Activated T-helper 2 cell treated with anti-CD3 and anti-CD28 coated beads, Interferon-gamma antibody, Interleukin-2, Interleukin-4, amounts not matched to agents 10 μg/mL and 5 μg/mL and 100 μg/mL, durations not matched to agents 14 hours and 24 hours and 36 hours (primary cell): ENCODE measurements around the gene YOD1. TPM values are rescaled to one million over a fixed set of nuclear protein-coding genes. Genes with fewer than 3 reads are reported as not detected.

Source experiments
- DNase-seq: peaks from one replicate; pipeline ENCODE4 v3.0.0; 2021; ENCODE audit warnings: low spot score
- H3K27ac Mint-ChIP-seq: one replicate; pipeline ENCODE4 v1.8.0; 2021; ENCODE audit warnings: mixed read lengths
- H3K27me3 Mint-ChIP-seq: one replicate; pipeline ENCODE4 v1.8.0; 2021; ENCODE audit warnings: low read depth, mixed read lengths
- H3K36me3 Mint-ChIP-seq: one replicate; pipeline ENCODE4 v1.8.0; 2021; ENCODE audit warnings: low read depth, mixed read lengths
- H3K4me1 Mint-ChIP-seq: one replicate; pipeline ENCODE4 v1.8.0; 2021; ENCODE audit warnings: low read depth, mixed read lengths
- H3K4me3 Mint-ChIP-seq: one replicate; pipeline ENCODE4 v1.8.0; 2021; ENCODE audit warnings: low read depth, mild to moderate bottlenecking, moderate library complexity, mixed read lengths
- H3K9me3 Mint-ChIP-seq: one replicate; pipeline ENCODE4 v1.8.0; 2021; ENCODE audit warnings: mixed read lengths
- intact Hi-C: fragments of 100-400 bp; cut with micrococcal nuclease; formaldehyde crosslinking; loops from one replicate; pipeline ENCODE4 v1.15.1; 2023
- total RNA-seq: library from RNA; stranded (reverse); gene quantifications from 2 replicates; pipeline ENCODE4 v1.2.3, GENCODE V29; 2022

YOD1 gene
- total RNA-seq, 1 donor from 2014 or later, result 8.7 TPM

GRCh38 chr1:207069061-207069460 is 18.1 kb upstream of the YOD1 start:
- intact Hi-C loops, result no loop called here
- no peak for DNase-seq
- Mint-ChIP-seq H3K4me3 (no peak overlapping the region), H3K27ac (no peak overlapping the region), H3K9me3 (no peaks in the 10 kb centered on the region), H3K4me1 (peaks cover 17% of the 10 kb centered on the region), H3K36me3 (no peaks in the 10 kb centered on the region), H3K27me3 (peaks cover 13% of the 10 kb centered on the region)

GRCh38 chr1:207067665-207068064 is 16.7 kb upstream of the YOD1 start:
- Mint-ChIP-seq H3K36me3 (no peaks in the 10 kb centered on the region), H3K4me3 (no peak overlapping the region), H3K9me3 (no peaks in the 10 kb centered on the region), H3K27me3 (peaks cover under 1% of the 10 kb centered on the region), H3K4me1 (peaks cover 17% of the 10 kb centered on the region), H3K27ac (no peak overlapping the region)
- intact Hi-C loops, result no loop called here
- DNase-seq, result no peak

GRCh38 chr1:207067185-207067584 is 16.2 kb upstream of the YOD1 start:
- no peaks in the 10 kb centered on the region for H3K36me3 Mint-ChIP-seq
- no peak overlapping the region for H3K27ac Mint-ChIP-seq
- intact Hi-C loops, result no loop called here
- no peaks in the 10 kb centered on the region for H3K9me3 Mint-ChIP-seq
- no peaks in the 10 kb centered on the region for H3K27me3 Mint-ChIP-seq
- peaks cover 17% of the 10 kb centered on the region for H3K4me1 Mint-ChIP-seq
- no peak for DNase-seq
- no peak overlapping the region for H3K4me3 Mint-ChIP-seq

- H3K27ac Mint-ChIP-seq, result no peak overlapping the region
- no peaks in the 10 kb centered on the region for H3K9me3 Mint-ChIP-seq
- H3K4me1 Mint-ChIP-seq, result peaks cover 5% of the 10 kb centered on the region
- no peak overlapping the region for H3K4me3 Mint-ChIP-seq
- no peaks in the 10 kb centered on the region for H3K36me3 Mint-ChIP-seq
- intact Hi-C loops, result no loop called here
- DNase-seq, result no peak
- H3K27me3 Mint-ChIP-seq, result no peaks in the 10 kb centered on the region
Observed at GRCh38 chr1:207064561-207064960, 13.6 kb upstream of the YOD1 start.

- no peak overlapping the region for H3K4me3 Mint-ChIP-seq
- no peaks in the 10 kb centered on the region for H3K4me1 Mint-ChIP-seq
- DNase-seq, result no peak
- intact Hi-C loops, result no loop called here
- no peaks in the 10 kb centered on the region for H3K27me3 Mint-ChIP-seq
- no peak overlapping the region for H3K27ac Mint-ChIP-seq
- no peaks in the 10 kb centered on the region for H3K36me3 Mint-ChIP-seq
- H3K9me3 Mint-ChIP-seq, result no peaks in the 10 kb centered on the region
Observed at GRCh38 chr1:207063014-207063413, 12.0 kb upstream of the YOD1 start.

- H3K9me3 Mint-ChIP-seq, result no peaks in the 10 kb centered on the region
- no peak for DNase-seq
- intact Hi-C loops, result no loop called here
- H3K4me1 Mint-ChIP-seq, result no peaks in the 10 kb centered on the region
- no peaks in the 10 kb centered on the region for H3K27me3 Mint-ChIP-seq
- no peak overlapping the region for H3K4me3 Mint-ChIP-seq
- no peaks in the 10 kb centered on the region for H3K36me3 Mint-ChIP-seq
- no peak overlapping the region for H3K27ac Mint-ChIP-seq
Observed at GRCh38 chr1:207062058-207062457, 11.1 kb upstream of the YOD1 start.

GRCh38 chr1:207060596-207060995 is 9.6 kb upstream of the YOD1 start:
- H3K36me3 Mint-ChIP-seq, result no peaks in the 10 kb centered on the region
- no peaks in the 10 kb centered on the region for H3K4me1 Mint-ChIP-seq
- no peak overlapping the region for H3K27ac Mint-ChIP-seq
- DNase-seq, result no peak
- H3K27me3 Mint-ChIP-seq, result peaks cover 3% of the 10 kb centered on the region
- no peaks in the 10 kb centered on the region for H3K9me3 Mint-ChIP-seq
- H3K4me3 Mint-ChIP-seq, result no peak overlapping the region
- intact Hi-C loops, result no loop called here

GRCh38 chr1:207059881-207060280 is 8.9 kb upstream of the YOD1 start:
- H3K27me3 Mint-ChIP-seq, result peaks cover 3% of the 10 kb centered on the region
- no peak for DNase-seq
- intact Hi-C loops, result loop anchor here (10.0 kb wide), 1 partner anchor 345 kb away; no protein-coding TSS in a partner anchor
- no peak overlapping the region for H3K27ac Mint-ChIP-seq
- no peak overlapping the region for H3K4me3 Mint-ChIP-seq
- peaks cover under 1% of the 10 kb centered on the region for H3K4me1 Mint-ChIP-seq
- H3K36me3 Mint-ChIP-seq, result no peaks in the 10 kb centered on the region
- H3K9me3 Mint-ChIP-seq, result no peaks in the 10 kb centered on the region

- Mint-ChIP-seq H3K27me3 (peaks cover 6% of the 10 kb centered on the region), H3K27ac (no peak overlapping the region), H3K4me3 (no peak overlapping the region), H3K36me3 (no peaks in the 10 kb centered on the region), H3K4me1 (peaks cover 4% of the 10 kb centered on the region), H3K9me3 (no peaks in the 10 kb centered on the region)
- no peak for DNase-seq
- intact Hi-C loops, result loop anchor here (10.0 kb wide), 1 partner anchor 346 kb away; no protein-coding TSS in a partner anchor
Observed at GRCh38 chr1:207058878-207059867, 8.2 kb upstream of the YOD1 start.

GRCh38 chr1:207058252-207058651 is 7.2 kb upstream of the YOD1 start:
- Mint-ChIP-seq H3K4me3 (no peak overlapping the region), H3K36me3 (no peaks in the 10 kb centered on the region), H3K9me3 (no peaks in the 10 kb centered on the region), H3K4me1 (peaks cover 7% of the 10 kb centered on the region), H3K27ac (no peak overlapping the region), H3K27me3 (peaks cover 7% of the 10 kb centered on the region)
- intact Hi-C loops, result loop anchor here (10.0 kb wide), 1 partner anchor 347 kb away; no protein-coding TSS in a partner anchor
- no peak for DNase-seq

GRCh38 chr1:207056673-207057072 is 5.7 kb upstream of the YOD1 start:
- Mint-ChIP-seq H3K36me3 (no peaks in the 10 kb centered on the region), H3K27me3 (peaks cover 7% of the 10 kb centered on the region), H3K9me3 (no peaks in the 10 kb centered on the region), H3K27ac (no peak overlapping the region), H3K4me1 (peaks cover 12% of the 10 kb centered on the region), H3K4me3 (no peak overlapping the region)
- intact Hi-C loops, result loop anchor here (10.0 kb wide), 1 partner anchor 348 kb away; no protein-coding TSS in a partner anchor
- DNase-seq, result no peak

GRCh38 chr1:207055386-207056001 is 4.5 kb upstream of the YOD1 start:
- intact Hi-C loops, result loop anchor here (10.0 kb wide), 1 partner anchor 349 kb away; no protein-coding TSS in a partner anchor
- peaks cover 20% of the 10 kb centered on the region for H3K4me1 Mint-ChIP-seq
- peaks cover 7% of the 10 kb centered on the region for H3K27me3 Mint-ChIP-seq
- no peaks in the 10 kb centered on the region for H3K9me3 Mint-ChIP-seq
- H3K27ac Mint-ChIP-seq, result no peak overlapping the region
- DNase-seq, result no peak
- H3K36me3 Mint-ChIP-seq, result no peaks in the 10 kb centered on the region
- H3K4me3 Mint-ChIP-seq, result no peak overlapping the region

GRCh38 chr1:207054491-207054890 is 3.5 kb upstream of the YOD1 start:
- peaks cover 24% of the 10 kb centered on the region for H3K4me1 Mint-ChIP-seq

More at GRCh38 chr1:207054491-207054890, 3.5 kb upstream of the YOD1 start:
- H3K36me3 Mint-ChIP-seq, result peaks cover 7% of the 10 kb centered on the region
- intact Hi-C loops, result loop anchor here (5.0 to 10.0 kb wide), 2 partner anchors 283 to 350 kb away; no protein-coding TSS in a partner anchor
- H3K27me3 Mint-ChIP-seq, result peaks cover 7% of the 10 kb centered on the region
- DNase-seq, result no peak
- no peak overlapping the region for H3K4me3 Mint-ChIP-seq
- H3K9me3 Mint-ChIP-seq, result no peaks in the 10 kb centered on the region
- H3K27ac Mint-ChIP-seq, result no peak overlapping the region
